GM13976 (cell line): ENCODE measurements around the gene LONRF2.

Experiments
- DNase-seq: peaks from one replicate; pipeline ENCODE4 v3.0.0; 2012; ENCODE audit warnings: low spot score
- CTCF ChIP-seq: IDR thresholded peaks from 2 replicates; pipeline ENCODE4 v1.5.1; 2012; ENCODE audit warnings: borderline replicate concordance, mild to moderate bottlenecking; ENCODE audit not compliant: insufficient read depth; ENCODE audit errors: extremely low read depth, missing control alignments, control extremely low read depth
- in situ Hi-C: fragments of 300-500 bp; cut with MboI; formaldehyde crosslinking; loops from one replicate; pipeline ENCODE4 v1.12.0; 2022; ENCODE audit warnings: low sequenced_read_pairs, mixed read lengths, inconsistent platforms; ENCODE audit not compliant: unreplicated experiment

Gene LONRF2

GRCh38 chr2:100266126-100266525, 56.2 kb downstream of the LONRF2 start:
- no peak for TF ChIP-seq CTCF
- in situ Hi-C loops = loop anchor here (10.0 to 25.0 kb wide), 3 partner anchors 119 to 721 kb away; no protein-coding TSS in a partner anchor
- no peak for DNase-seq

GRCh38 chr2:100265226-100265625, 57.1 kb downstream of the LONRF2 start:
- TF ChIP-seq CTCF = no peak
- in situ Hi-C loops = loop anchor here (10.0 to 25.0 kb wide), 3 partner anchors 120 to 722 kb away; no protein-coding TSS in a partner anchor
- no peak for DNase-seq

- no peak for TF ChIP-seq CTCF
- no peak for DNase-seq
- in situ Hi-C loops = loop anchor here (10.0 to 25.0 kb wide), 3 partner anchors 120 to 723 kb away; no protein-coding TSS in a partner anchor
Measured at GRCh38 chr2:100264651-100265050, 57.6 kb downstream of the LONRF2 start.

GRCh38 chr2:100264121-100264520, 58.2 kb downstream of the LONRF2 start:
- TF ChIP-seq CTCF = no peak
- in situ Hi-C loops = loop anchor here (10.0 to 25.0 kb wide), 3 partner anchors 121 to 723 kb away; no protein-coding TSS in a partner anchor
- DNase-seq = no peak

GRCh38 chr2:100262555-100263320, 59.6 kb downstream of the LONRF2 start:
- peak; percentile 71 for DNase-seq
- TF ChIP-seq CTCF = peak; percentile 86
- in situ Hi-C loops = loop anchor here (10.0 to 25.0 kb wide), 3 partner anchors 122 to 725 kb away; no protein-coding TSS in a partner anchor

GRCh38 chr2:100262046-100262445, 60.3 kb downstream of the LONRF2 start:
- in situ Hi-C loops = loop anchor here (10.0 to 25.0 kb wide), 3 partner anchors 123 to 725 kb away; no protein-coding TSS in a partner anchor
- DNase-seq = no peak
- no peak for TF ChIP-seq CTCF
